Neural progenitor cell (in vitro differentiated cells): Measurements from ENCODE around the gene PCDH8. TPM values are rescaled to one million over a fixed set of nuclear protein-coding genes. Genes with fewer than 3 reads are reported as not detected.
A peak's percentile ranks its signal among the peaks of the same experiment; 100 is the strongest.

ENCODE experiments used
- DNase-seq: peaks from one replicate; pipeline ENCODE4 v3.0.0-alpha.2; 2016; ENCODE audit warnings: low spot score
- H2AFZ ChIP-seq: fragments of 200-600 bp; sonication (generic); replicated peaks from 2 replicates; pipeline ENCODE4 v1.6.1; 2016; ENCODE audit warnings: antibody characterized with exemption
- H3F3A ChIP-seq: fragments of 200-600 bp; sonication (generic); 2 replicates; pipeline ENCODE4 v1.6.1; 2016; ENCODE audit warnings: antibody characterized with exemption, low read depth
- H3K27ac ChIP-seq: fragments of 200-600 bp; sonication (generic); 2 replicates; pipeline ENCODE4 v1.5.1; 2016; ENCODE audit warnings: mild to moderate bottlenecking
- H3K27me3 ChIP-seq: fragments of 200-600 bp; sonication (generic); 2 replicates; pipeline ENCODE4 v1.6.1; 2016; ENCODE audit warnings: mild to moderate bottlenecking, moderate library complexity
- H3K36me3 ChIP-seq: fragments of 200-600 bp; sonication (generic); 2 replicates; pipeline ENCODE4 v1.5.1; 2016
- H3K4me1 ChIP-seq: fragments of 200-600 bp; sonication (generic); 2 replicates; pipeline ENCODE4 v1.6.1; 2016; ENCODE audit warnings: mixed run types
- H3K4me2 ChIP-seq: fragments of 200-600 bp; sonication (generic); 2 replicates; pipeline ENCODE4 v1.6.1; 2016
- H3K4me3 ChIP-seq: fragments of 200-600 bp; sonication (generic); 2 replicates; pipeline ENCODE4 v1.5.1; 2016
- H3K79me2 ChIP-seq: fragments of 200-600 bp; sonication (generic); 2 replicates; pipeline ENCODE4 v1.6.1; 2016; ENCODE audit warnings: low read depth
- H3K9ac ChIP-seq: fragments of 200-600 bp; sonication (generic); 2 replicates; pipeline ENCODE4 v1.6.1; 2016
- H3K9me3 ChIP-seq: fragments of 200-600 bp; sonication (generic); 2 replicates; pipeline ENCODE4 v1.5.1; 2016; ENCODE audit warnings: low read depth
- H4K20me1 ChIP-seq: fragments of 200-600 bp; sonication (generic); 2 replicates; pipeline ENCODE4 v1.6.1; 2016; ENCODE audit warnings: low read depth
- H3K27ac Mint-ChIP-seq: 3 replicates; pipeline ENCODE4 v1.8.0; 2021; ENCODE audit warnings: mixed read lengths
- H3K27me3 Mint-ChIP-seq: 2 replicates; pipeline ENCODE4 v1.8.0; 2022; ENCODE audit warnings: low read depth, mild to moderate bottlenecking, inconsistent platforms, moderate library complexity, mixed read lengths; ENCODE audit not compliant: insufficient read depth
- H3K36me3 Mint-ChIP-seq: 3 replicates; pipeline ENCODE4 v1.8.0; 2021; ENCODE audit warnings: mixed read lengths
- H3K4me1 Mint-ChIP-seq: 3 replicates; pipeline ENCODE4 v1.8.0; 2021; ENCODE audit warnings: mixed read lengths
- H3K4me3 Mint-ChIP-seq: 3 replicates; pipeline ENCODE4 v1.8.0; 2021; ENCODE audit warnings: mild to moderate bottlenecking, moderate library complexity, mixed read lengths
- H3K9me3 Mint-ChIP-seq: 3 replicates; pipeline ENCODE4 v1.8.0; 2020; ENCODE audit warnings: mixed read lengths
- CTCF ChIP-seq: fragments of 200-600 bp; sonication (generic); IDR thresholded peaks from 2 replicates; pipeline ENCODE4 v1.5.1; 2017; ENCODE audit warnings: antibody characterized with exemption, mild to moderate bottlenecking
- EZH2 ChIP-seq: fragments of 200-600 bp; sonication (generic); IDR thresholded peaks from 2 replicates; pipeline ENCODE4 v1.6.1; 2017; ENCODE audit warnings: antibody characterized with exemption, mild to moderate bottlenecking, moderate library complexity
- EZH2phosphoT487 ChIP-seq: fragments of 200-600 bp; sonication (generic); IDR thresholded peaks from 2 replicates; pipeline ENCODE4 v1.6.1; 2017; ENCODE audit warnings: antibody characterized with exemption
- total RNA-seq: library from RNA; depleted of rRNA; stranded (reverse); fragments of >200 nt; gene quantifications from 2 replicates; pipeline ENCODE4 v1.2.3, GENCODE V29; 2015; ENCODE audit warnings: low replicate concordance

Gene PCDH8
- total RNA-seq, 1 donor from 2014 or later, result 0.52 TPM

DNA sequence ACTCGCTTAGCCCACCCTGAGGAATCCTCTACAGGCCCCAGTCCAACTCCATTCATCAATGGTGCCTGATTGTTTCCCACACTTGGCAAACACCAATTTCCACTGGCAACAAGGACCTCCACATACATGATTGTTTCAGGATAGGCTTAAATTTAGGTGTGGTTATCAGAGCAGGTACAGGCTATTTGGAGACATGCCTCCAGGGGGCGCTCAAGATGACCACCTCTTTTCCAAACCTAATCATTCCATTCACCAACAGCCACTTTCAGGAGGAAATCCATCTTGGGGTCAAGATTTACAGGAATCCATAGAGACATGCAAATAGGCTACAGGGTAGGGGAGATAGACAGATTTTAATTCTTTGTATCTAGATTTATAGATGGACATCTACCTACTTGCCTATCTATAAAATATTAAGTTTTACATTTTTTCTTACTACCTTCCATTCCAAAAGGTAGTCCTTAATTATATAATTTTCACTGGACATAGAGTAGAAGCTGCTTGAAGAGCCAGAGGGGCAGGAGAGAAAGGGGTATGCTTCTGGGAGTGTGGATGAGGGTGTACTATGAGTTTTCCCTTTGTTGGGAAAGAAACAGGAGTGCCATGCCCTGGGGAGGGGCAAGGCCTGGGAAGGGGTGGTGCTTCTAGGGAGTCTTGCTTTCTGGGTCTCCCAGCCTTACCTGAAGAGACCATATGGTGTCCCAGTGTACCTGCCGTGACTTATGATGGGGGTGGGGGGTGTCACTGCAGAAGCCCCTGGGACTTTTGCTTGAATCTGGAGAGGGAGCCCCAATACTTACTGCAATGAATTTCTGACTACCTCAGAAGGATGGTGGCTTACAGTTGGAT is 14.1 kb upstream of the PCDH8 start:
- peak; percentile 64 for DNase-seq
- H3F3A ChIP-seq, result no peaks in the 10 kb centered on the region
- Mint-ChIP-seq H3K27ac (no peak overlapping the region), H3K27me3 (peaks cover 11% of the 10 kb centered on the region), H3K36me3 (no peaks in the 10 kb centered on the region), H3K4me1 (peaks cover 7% of the 10 kb centered on the region), H3K9me3 (peaks cover 2% of the 10 kb centered on the region), H3K4me3 (peak overlapping the region; percentile 63)
- no peak overlapping the region for H3K4me3 ChIP-seq
- no peak overlapping the region for H3K27ac ChIP-seq
- peaks cover 4% of the 10 kb centered on the region for H4K20me1 ChIP-seq
- H3K9ac ChIP-seq, result no peak overlapping the region
- H3K4me2 ChIP-seq, result no peak overlapping the region
- no peaks in the 10 kb centered on the region for H3K9me3 ChIP-seq
- no peak for TF ChIP-seq EZH2
- TF ChIP-seq CTCF, result peak; percentile 90
- no peak for TF ChIP-seq EZH2phosphoT487
- no peaks in the 10 kb centered on the region for H3K36me3 ChIP-seq
- no peak overlapping the region for H2AFZ ChIP-seq
- peaks cover 56% of the 10 kb centered on the region for H3K27me3 ChIP-seq
- H3K79me2 ChIP-seq, result no peaks in the 10 kb centered on the region
- no peaks in the 10 kb centered on the region for H3K4me1 ChIP-seq

DNA sequence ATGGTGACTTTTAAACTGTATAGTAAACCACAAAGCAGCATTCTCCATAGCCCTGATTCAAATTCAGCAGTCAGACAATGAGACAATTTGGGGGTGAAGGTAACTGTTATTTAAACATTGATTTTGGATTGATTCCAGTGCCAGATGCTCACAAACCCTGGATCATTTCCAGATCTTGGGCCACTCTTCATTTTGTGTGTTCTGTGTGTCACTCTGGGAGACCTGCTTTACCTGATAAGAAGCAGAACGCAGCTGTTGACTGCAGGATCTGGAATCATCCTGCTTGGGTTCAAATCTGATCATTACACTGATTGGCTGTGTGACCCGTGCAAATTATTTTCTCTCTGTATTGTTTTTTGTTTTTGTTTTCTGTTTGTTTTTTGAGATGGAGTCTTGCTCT is 4.0 kb upstream of the PCDH8 start:
- Mint-ChIP-seq H3K27me3 (peaks cover 48% of the 10 kb centered on the region), H3K4me1 (peaks cover 50% of the 10 kb centered on the region), H3K36me3 (peaks cover 2% of the 10 kb centered on the region), H3K9me3 (peaks cover 2% of the 10 kb centered on the region), H3K4me3 (peak overlapping the region; percentile 92), H3K27ac (peak overlapping the region; percentile 86)
- Histone ChIP-seq H3K27ac (no peak overlapping the region), H4K20me1 (peaks cover 81% of the 10 kb centered on the region), H3F3A (peaks cover 42% of the 10 kb centered on the region), H3K4me1 (peaks cover 20% of the 10 kb centered on the region), H2AFZ (no peak overlapping the region), H3K79me2 (no peaks in the 10 kb centered on the region), H3K4me3 (peak overlapping the region; percentile 60), H3K27me3 (peaks cover 95% of the 10 kb centered on the region), H3K9me3 (no peaks in the 10 kb centered on the region), H3K9ac (no peak overlapping the region), H3K4me2 (peak overlapping the region; percentile 95), H3K36me3 (no peaks in the 10 kb centered on the region)
- TF ChIP-seq CTCF (no peak), EZH2phosphoT487 (no peak), EZH2 (no peak)
- no peak for DNase-seq

DNA sequence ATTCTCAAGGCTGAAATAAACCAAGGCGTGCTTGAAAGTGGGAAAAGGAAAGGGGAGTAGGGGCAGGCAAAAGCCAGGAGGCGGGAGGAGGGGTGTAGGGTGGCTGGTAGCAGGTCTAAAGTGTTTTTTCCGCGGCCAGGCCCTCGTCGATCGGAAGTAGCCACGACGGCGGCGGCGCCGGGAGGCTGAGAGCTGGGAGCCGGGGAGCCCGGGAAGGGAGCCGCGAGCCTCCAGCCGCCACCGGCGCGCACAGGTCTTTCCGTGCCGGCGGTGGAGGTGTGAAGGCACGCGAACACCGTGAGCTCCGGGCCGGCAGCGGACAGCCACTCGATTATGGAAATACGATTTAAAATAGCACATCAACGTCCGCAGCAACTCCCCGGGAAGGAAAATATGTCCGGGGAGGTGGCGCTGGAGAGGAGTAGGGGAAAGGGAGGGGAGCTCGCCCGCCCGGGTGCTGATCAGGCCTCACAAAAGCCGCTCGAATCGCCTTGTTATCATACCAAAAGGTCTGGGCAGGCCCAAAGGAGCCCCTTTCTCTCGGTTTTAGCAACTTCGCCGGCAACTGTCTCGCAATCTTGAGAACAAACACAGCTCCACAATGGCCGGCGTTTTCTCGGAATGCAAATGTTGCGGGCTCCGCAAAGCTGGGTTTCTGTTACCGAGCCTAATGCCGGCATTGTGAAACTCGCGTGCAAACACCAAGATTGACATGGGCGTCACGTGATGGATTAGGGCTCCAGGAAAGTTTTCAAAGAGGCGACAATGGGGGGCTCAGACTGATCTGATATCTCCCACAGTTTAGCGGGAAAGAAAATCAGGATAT is 2.9 kb upstream of the PCDH8 start:
- DNase-seq, result peak; percentile 97
- Histone ChIP-seq H4K20me1 (peaks cover 87% of the 10 kb centered on the region), H3K4me3 (peak overlapping the region; percentile 60), H3K9me3 (no peaks in the 10 kb centered on the region), H3K27me3 (peaks cover 95% of the 10 kb centered on the region), H3K4me2 (peak overlapping the region; percentile 95), H3K79me2 (no peaks in the 10 kb centered on the region), H3K36me3 (no peaks in the 10 kb centered on the region), H2AFZ (no peak overlapping the region), H3K9ac (no peak overlapping the region), H3K4me1 (peaks cover 24% of the 10 kb centered on the region), H3K27ac (no peak overlapping the region), H3F3A (peaks cover 42% of the 10 kb centered on the region)
- TF ChIP-seq CTCF, result no peak
- TF ChIP-seq EZH2phosphoT487, result peak; percentile 100
- no peak for TF ChIP-seq EZH2
- H3K9me3 Mint-ChIP-seq, result peaks cover 2% of the 10 kb centered on the region
- H3K27me3 Mint-ChIP-seq, result peaks cover 47% of the 10 kb centered on the region
- H3K36me3 Mint-ChIP-seq, result peaks cover 2% of the 10 kb centered on the region
- H3K4me3 Mint-ChIP-seq, result peak overlapping the region; percentile 92
- H3K27ac Mint-ChIP-seq, result peak overlapping the region; percentile 94
- H3K4me1 Mint-ChIP-seq, result peaks cover 48% of the 10 kb centered on the region
